HG03342 (cell line): ENCODE results near the gene LEMD2.
A peak's percentile ranks its signal among the peaks of the same experiment; 100 is the strongest.

Source experiments
- ATAC-seq: cut with Tn5 transposase; IDR thresholded peaks from one replicate; pipeline ENCODE4 v1.9.1; 2021; ENCODE audit warnings: mild to moderate bottlenecking, moderate library complexity; ENCODE audit not compliant: unreplicated experiment

The LEMD2 gene

GRCh38 chr6:33797626-33798342 is 8.9 kb upstream of the LEMD2 start:
- ATAC-seq = no peak

- no peak for ATAC-seq
These were observed 6.1 kb upstream of the LEMD2 start for GRCh38 chr6:33794910-33795623.

GRCh38 chr6:33792981-33793380 is 4.1 kb upstream of the LEMD2 start:
- ATAC-seq = no peak

GRCh38 chr6:33791620-33792019 is 2.7 kb upstream of the LEMD2 start:
- no peak for ATAC-seq

- no peak for ATAC-seq
These were observed 2.0 kb upstream of the LEMD2 start for GRCh38 chr6:33790910-33791309.

GRCh38 chr6:33790379-33790778 is 1.4 kb upstream of the LEMD2 start:
- no peak for ATAC-seq

- no peak for ATAC-seq
These were observed 593 bp upstream of the LEMD2 start for GRCh38 chr6:33789550-33789895.

GRCh38 chr6:33787954-33788693 is 806 bp downstream of the LEMD2 start:
- ATAC-seq = peak; percentile 37

- ATAC-seq = no peak
These were observed 1.5 kb downstream of the LEMD2 start for GRCh38 chr6:33787346-33787953.

GRCh38 chr6:33786736-33787135 is 2.2 kb downstream of the LEMD2 start:
- no peak for ATAC-seq

GRCh38 chr6:33785778-33786177 is 3.2 kb downstream of the LEMD2 start:
- ATAC-seq = no peak

- no peak for ATAC-seq
These were observed 4.1 kb downstream of the LEMD2 start for GRCh38 chr6:33784787-33785186.

GRCh38 chr6:33783781-33784520 is 5.0 kb downstream of the LEMD2 start:
- ATAC-seq = no peak

- no peak for ATAC-seq
These were observed 6.4 kb downstream of the LEMD2 start for GRCh38 chr6:33782561-33782960.

- ATAC-seq = no peak
These were observed 7.6 kb downstream of the LEMD2 start for GRCh38 chr6:33781131-33781975.

GRCh38 chr6:33779895-33780294 is 9.0 kb downstream of the LEMD2 start:
- no peak for ATAC-seq

- ATAC-seq = no peak
These were observed 9.6 kb downstream of the LEMD2 start for GRCh38 chr6:33779290-33779689.

- no peak for ATAC-seq
These were observed 10.3 kb downstream of the LEMD2 start for GRCh38 chr6:33778444-33779121.
